GM10248 (cell line): ENCODE measurements around the gene EPHA8.

Experiments used
- CTCF ChIA-PET: fragments of 300-600 bp; sonication (Branson Sonifier 250); formaldehyde crosslinking; extraction: SDS; loops from one replicate; lab custom pipeline; 2021; ENCODE audit warnings: antibody characterized with exemption; lab: Yijun Ruan, JAX
- POLR2A ChIA-PET: fragments of 350-650 bp; sonication (Branson Sonifier 250); formaldehyde crosslinking; extraction: SDS; loops from one replicate; lab custom pipeline; 2020; ENCODE audit warnings: antibody characterized with exemption; lab: Yijun Ruan, JAX
- DNase-seq: peaks from one replicate; pipeline ENCODE4 v3.0.0; 2012; ENCODE audit errors: extremely low spot score
- TF ChIP-seq, protein P1 (sequence below): IDR thresholded peaks from 2 replicates; pipeline ENCODE4 v1.5.1; 2012; ENCODE audit warnings: mild to moderate bottlenecking, low read depth; ENCODE audit errors: extremely low read depth, missing control alignments, control extremely low read depth

Gene EPHA8

DNA sequence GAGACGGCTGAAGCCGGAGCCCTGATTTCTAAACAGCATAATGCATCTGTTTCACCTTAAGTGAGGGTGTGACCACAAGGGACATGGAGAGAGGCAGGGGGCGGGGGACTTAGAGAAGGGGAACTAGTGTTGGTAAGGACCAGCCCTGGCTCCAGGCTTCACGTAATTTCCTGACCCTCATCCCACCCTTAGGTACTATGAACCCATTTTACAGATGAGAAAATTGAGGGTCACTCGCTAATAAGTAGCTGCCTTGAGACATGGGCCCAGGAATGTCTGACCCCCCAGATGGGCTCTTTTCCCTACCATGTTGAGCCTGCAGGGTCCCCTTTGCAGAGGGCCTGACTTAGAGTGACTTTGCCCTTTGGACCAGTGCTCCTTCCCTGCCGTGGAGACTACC lies 4.7 kb downstream of the EPHA8 start:
- ChIA-PET POLR2A (no interaction called here), CTCF (interaction anchor here (1.2 kb wide), 1 partner anchor 462 kb away, joined by 3 read pairs; no protein-coding TSS in a partner anchor)
- TF ChIP-seq, protein P1, sequence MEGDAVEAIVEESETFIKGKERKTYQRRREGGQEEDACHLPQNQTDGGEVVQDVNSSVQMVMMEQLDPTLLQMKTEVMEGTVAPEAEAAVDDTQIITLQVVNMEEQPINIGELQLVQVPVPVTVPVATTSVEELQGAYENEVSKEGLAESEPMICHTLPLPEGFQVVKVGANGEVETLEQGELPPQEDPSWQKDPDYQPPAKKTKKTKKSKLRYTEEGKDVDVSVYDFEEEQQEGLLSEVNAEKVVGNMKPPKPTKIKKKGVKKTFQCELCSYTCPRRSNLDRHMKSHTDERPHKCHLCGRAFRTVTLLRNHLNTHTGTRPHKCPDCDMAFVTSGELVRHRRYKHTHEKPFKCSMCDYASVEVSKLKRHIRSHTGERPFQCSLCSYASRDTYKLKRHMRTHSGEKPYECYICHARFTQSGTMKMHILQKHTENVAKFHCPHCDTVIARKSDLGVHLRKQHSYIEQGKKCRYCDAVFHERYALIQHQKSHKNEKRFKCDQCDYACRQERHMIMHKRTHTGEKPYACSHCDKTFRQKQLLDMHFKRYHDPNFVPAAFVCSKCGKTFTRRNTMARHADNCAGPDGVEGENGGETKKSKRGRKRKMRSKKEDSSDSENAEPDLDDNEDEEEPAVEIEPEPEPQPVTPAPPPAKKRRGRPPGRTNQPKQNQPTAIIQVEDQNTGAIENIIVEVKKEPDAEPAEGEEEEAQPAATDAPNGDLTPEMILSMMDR, result no peak
- DNase-seq, result no peak

DNA sequence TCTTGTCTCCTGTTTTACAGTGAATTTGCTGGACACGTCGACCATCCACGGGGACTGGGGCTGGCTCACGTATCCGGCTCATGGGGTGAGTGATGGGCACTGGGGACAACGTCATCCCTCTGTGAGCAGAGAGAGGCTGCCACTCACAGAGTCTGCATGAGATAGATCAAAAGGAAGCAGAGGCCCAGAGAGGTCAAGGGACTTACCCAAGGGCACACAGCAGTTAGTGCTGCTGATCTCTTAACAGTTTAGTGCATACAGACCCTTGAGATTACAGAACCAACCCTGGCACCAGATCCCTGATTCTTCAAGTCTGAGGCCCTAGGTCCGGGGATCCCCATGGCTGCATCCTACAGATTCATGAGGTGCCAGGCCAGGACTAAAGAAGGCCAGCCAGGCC lies 6.0 kb downstream of the EPHA8 start:
- ChIA-PET POLR2A (no interaction called here), CTCF (interaction anchor here (1.2 kb wide), 1 partner anchor 464 kb away, joined by 3 read pairs; no protein-coding TSS in a partner anchor)
- TF ChIP-seq, protein P1, result no peak
- no peak for DNase-seq

DNA sequence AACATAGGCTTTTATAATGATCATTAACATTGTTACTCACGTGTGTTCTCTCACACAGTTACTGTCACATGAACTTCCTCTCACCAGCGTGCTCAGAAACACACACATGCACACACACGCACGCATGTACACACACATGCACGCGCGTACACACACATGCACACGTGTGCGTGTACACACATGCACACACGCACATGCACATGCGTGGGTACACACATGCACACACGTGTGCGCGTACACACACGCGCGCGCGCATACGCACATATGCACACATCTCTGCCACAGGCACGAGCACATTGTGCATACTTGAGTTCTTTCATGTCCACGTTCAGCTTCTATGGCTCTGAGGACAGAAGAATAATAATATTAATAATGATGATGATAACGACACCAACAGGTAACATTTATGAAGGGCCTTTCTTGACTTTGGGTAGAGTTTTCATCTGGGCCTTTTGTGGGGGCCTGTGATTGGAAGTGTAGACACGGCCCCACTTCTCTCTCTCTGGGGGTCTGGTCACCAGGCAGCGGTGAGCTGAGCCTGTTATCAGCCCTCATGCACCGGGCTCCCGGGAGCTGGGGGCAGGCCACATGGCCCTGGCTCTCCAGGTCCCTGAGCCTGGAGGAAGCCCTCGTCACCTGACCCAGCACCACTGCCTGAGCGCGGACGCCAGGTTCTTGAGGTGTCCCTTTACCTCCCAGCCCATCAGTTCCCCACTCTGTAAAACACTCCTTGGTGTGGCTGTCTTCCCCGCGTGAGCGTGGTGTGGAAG lies 7.0 kb downstream of the EPHA8 start:
- ChIA-PET CTCF (no interaction called here), POLR2A (no interaction called here)
- no peak for DNase-seq
- TF ChIP-seq, protein P1, result no peak

DNA sequence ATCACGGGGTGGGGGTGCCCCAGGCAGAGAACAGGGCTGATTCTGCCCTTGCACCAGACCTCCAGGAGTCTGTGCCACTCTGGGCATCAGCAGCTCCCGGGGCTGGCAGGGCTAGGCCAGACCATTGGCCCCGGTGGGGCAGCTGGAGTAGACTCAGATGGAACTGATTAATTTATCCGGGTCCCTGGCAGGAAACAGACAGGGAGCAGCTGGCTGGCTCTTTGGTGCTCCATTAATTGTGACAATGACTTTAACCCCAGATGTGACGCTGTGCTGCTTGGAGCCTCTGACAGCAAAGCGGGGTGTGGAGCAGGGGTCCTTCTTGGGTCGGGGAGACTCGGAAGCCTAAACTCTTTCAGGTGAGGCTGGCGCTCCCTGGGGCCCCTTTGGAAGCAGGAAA lies 9.5 kb downstream of the EPHA8 start:
- CTCF ChIA-PET, result no interaction called here
- no peak for DNase-seq
- TF ChIP-seq, protein P1, result no peak
- POLR2A ChIA-PET, result no interaction called here

DNA sequence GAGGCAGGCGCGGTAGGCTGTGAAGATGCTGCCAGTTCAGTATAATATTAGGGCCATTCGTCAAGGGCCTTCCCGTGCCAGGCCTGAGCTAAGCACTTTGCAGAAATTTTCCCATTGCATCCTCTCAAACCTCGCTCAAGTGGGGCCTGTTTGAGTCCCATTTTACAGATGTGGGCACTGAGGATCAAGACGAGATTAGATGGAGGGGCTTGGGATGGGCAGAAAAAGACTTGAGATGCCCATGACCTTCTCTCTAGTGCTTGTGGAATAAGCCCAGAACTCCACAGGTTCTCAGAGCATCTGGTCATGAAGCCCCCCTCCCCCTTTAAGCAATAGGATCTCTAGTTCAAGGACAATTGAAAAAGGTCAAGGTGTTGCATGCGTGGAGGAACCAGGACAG lies 9.9 kb downstream of the EPHA8 start:
- no peak for DNase-seq
- ChIA-PET POLR2A (no interaction called here), CTCF (no interaction called here)
- TF ChIP-seq, protein P1, result no peak

DNA sequence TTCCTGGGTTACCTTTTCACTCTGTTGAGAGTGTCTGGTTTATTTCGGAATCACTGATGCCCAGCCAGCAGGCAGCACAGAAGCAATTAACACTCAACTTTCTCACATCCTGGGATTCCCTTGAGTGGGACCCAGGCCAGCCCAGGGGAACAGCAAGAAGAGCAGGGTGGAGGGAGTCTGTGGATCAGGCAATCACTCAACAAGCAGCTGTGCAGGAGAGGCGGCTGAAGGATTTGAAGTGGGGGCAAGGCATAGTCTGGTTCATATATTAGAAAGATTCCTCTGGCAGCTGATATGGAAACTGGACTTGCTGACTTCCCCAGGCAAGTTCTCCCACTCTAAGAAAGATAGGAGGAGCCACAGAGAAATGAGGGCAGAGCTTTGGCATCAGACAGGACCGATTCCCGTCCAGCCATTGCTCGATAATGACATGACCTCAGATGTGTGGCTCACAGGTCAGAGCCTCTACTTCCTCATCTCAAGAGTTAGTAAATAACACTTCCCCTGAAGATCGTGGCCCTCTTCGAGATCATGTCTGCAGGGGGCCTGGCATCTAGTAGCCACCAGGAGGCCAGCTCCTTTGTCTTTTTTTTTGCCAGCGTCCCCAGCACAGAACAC lies 12.4 kb downstream of the EPHA8 start:
- no peak for DNase-seq
- ChIA-PET POLR2A (no interaction called here), CTCF (no interaction called here)
- TF ChIP-seq, protein P1, result no peak
